ENCODE data around the gene RALY. TPM values are rescaled to one million over a fixed set of nuclear protein-coding genes. Genes with fewer than 3 reads are reported as not detected.

RALY gene
- total RNA-seq, 6 donors from 2014 or later, result 116 to 157 (median 147) TPM

- 84 to 93% methylated on average over 6 of the region's 6 CpGs for WGBS, 2 donors
- TF ChIP-seq POLR2AphosphoS5 (IDR thresholded peaks at IDR 0.05), result no peak
- no peak for TF ChIP-seq POLR2A (IDR thresholded peaks at IDR 0.05)
- TF ChIP-seq CTCF (IDR thresholded peaks at IDR 0.05), result no peak
- TF ChIP-seq EP300 (IDR thresholded peaks at IDR 0.05), result no peak
- Histone ChIP-seq H3K27me3 (no peaks in the 10 kb centered on the region), H3K4me1 (peaks cover 36 to 58% (median 48%) of the 10 kb centered on the region in 4 donors), H3K36me3 (peaks cover 7 to 38% (median 19%) of the 10 kb centered on the region in 4 donors), H3K9me3 (no peaks in the 10 kb centered on the region), H3K27ac (no peak overlapping the region), H3K4me3 (no peak overlapping the region)
- no peak for DNase-seq
- ATAC-seq (ENCODE audit: low FRiP score in 2 of 2), result no peak
Measured at GRCh38 chr20:34109442-34109841, 115.7 kb downstream of the RALY start.

- no peaks in the 10 kb centered on the region for H3K27me3 ChIP-seq
- peak overlapping the region in 3 of 4 donors; percentile 94 to 96 (median 96) for H3K27ac ChIP-seq
- DNase-seq, result no peak
- peak overlapping the region; percentile 1 to 88 (median 70) for H3K4me3 ChIP-seq
- no peaks in the 10 kb centered on the region for H3K9me3 ChIP-seq
- no peak for TF ChIP-seq POLR2A (IDR thresholded peaks at IDR 0.05)
- TF ChIP-seq POLR2AphosphoS5 (IDR thresholded peaks at IDR 0.05), result no peak
- no peak for TF ChIP-seq CTCF (IDR thresholded peaks at IDR 0.05)
- TF ChIP-seq EP300 (IDR thresholded peaks at IDR 0.05), result no peak
- WGBS, 2 donors, result 75% methylated on average over 10 of the region's 10 CpGs
- peaks cover 36 to 56% (median 45%) of the 10 kb centered on the region in 4 donors for H3K4me1 ChIP-seq
- ATAC-seq (ENCODE audit: low FRiP score in 2 of 2), result no peak
- H3K36me3 ChIP-seq, result peaks cover 4 to 31% (median 12%) of the 10 kb centered on the region in 4 donors
Measured at GRCh38 chr20:34110025-34110744, 116.5 kb downstream of the RALY start.

GRCh38 chr20:34110745-34111641 is 117.3 kb downstream of the RALY start:
- DNase-seq, result peak in 1 of 2 donors; percentile 68
- Histone ChIP-seq H3K27me3 (no peaks in the 10 kb centered on the region), H3K36me3 (peaks cover 3 to 23% (median 7%) of the 10 kb centered on the region in 4 donors), H3K27ac (peak overlapping the region; percentile 94 to 98 (median 96)), H3K9me3 (no peaks in the 10 kb centered on the region), H3K4me3 (peak overlapping the region; percentile 42 to 88 (median 70)), H3K4me1 (peaks cover 33 to 53% (median 41%) of the 10 kb centered on the region in 4 donors)
- TF ChIP-seq POLR2A (IDR thresholded peaks at IDR 0.05), result no peak
- TF ChIP-seq CTCF (IDR thresholded peaks at IDR 0.05), result no peak
- peak; percentile 3 to 29 for TF ChIP-seq POLR2AphosphoS5 (IDR thresholded peaks at IDR 0.05)
- peak in 1 of 4 donors; percentile 60 for TF ChIP-seq EP300 (IDR thresholded peaks at IDR 0.05)
- peak in 1 of 2 donors; percentile 22 for ATAC-seq (ENCODE audit: low FRiP score in 2 of 2)
- 2 to 4% methylated on average over 20 to 22 of the region's 22 CpGs for WGBS, 2 donors

- Histone ChIP-seq H3K4me1 (peaks cover 32 to 43% (median 33%) of the 10 kb centered on the region in 4 donors), H3K27ac (peak within 1 kb of the TSS; percentile 94 to 98 (median 96)), H3K27me3 (no peaks in the 10 kb centered on the region), H3K9me3 (no peaks in the 10 kb centered on the region), H3K36me3 (peaks cover 3 to 18% (median 7%) of the 10 kb centered on the region in 4 donors), H3K4me3 (peak within 1 kb of the TSS; percentile 42 to 88 (median 70))
- peak; percentile 97 to 98 for ATAC-seq (ENCODE audit: low FRiP score in 2 of 2)
- DNase-seq, result peak; percentile 97
- 0% methylated on average over 4 to 43 of the region's 81 CpGs for WGBS, 2 donors
- TF ChIP-seq EP300 (IDR thresholded peaks at IDR 0.05) (peak in 1 of 4 donors; percentile 77), POLR2AphosphoS5 (IDR thresholded peaks at IDR 0.05) (peak; percentile 98), POLR2A (IDR thresholded peaks at IDR 0.05) (peak; percentile 72 to 99 (median 96)), CTCF (IDR thresholded peaks at IDR 0.05) (peak in 3 of 6 experiments; percentile 30 to 51 (median 44))
Measured at GRCh38 chr20:34111702-34112599, 118.2 kb downstream of the RALY start, which contains the start of gene EIF2S2. Gene EIF2S2, minus strand, starts transcription at chr20:34112243. Its CDS starts 133 bp downstream, at chr20:34112110.

Measured in upper lobe of left lung (tissue), 6 donors.